GF-D8 (cell line): ENCODE measurements around the gene NEURL2.
"Not testable (repeated sequence)": the region's sequence is repeated elsewhere in the genome, so short reads cannot be mapped to it uniquely, and the experiment has no call there.

Experiments
- DNase-seq: peaks from one replicate; lab custom pipeline; 2025; lab: John Stamatoyannopoulos, UW

The NEURL2 gene

DNA sequence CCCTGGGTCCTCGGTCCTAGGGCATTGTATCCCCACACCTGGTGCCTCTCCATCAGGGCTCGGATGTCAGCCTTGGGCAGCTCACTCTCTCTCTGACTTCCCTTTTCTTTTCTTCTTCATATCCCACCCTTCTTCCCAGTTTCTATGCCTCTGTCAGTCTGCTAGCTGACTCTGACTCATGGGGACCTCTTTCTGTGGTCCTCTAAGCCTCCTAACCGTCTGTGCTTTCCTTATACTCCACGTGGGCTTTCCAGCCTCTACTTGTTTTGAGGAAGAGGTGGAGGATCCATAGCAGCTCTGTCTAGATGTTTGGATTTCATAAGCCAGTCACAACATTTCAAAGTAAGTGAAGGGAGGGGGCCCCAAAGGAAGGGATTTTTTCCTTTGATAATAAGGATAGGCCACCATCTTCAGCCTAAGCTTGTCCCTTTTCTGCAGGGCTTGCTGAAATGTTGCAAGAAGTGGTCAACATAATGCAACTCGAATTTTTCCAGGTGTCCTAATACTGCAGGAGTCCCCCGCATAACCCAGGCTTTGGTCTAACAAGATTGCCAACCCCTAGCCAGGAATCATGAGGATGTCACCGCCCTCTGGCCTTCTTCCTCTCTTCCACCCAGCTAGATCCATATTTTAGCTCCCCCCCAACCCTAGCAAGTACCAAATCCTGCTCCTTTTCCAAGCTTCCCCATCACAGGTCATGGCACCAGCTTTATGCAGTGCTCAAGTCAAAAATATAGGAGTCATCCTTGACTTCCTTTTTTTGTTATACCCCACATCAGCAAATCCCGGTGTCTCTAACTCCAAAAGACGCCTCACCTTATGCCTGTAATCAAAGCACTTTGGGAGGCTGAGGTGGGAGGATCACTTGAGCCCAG lies 29.7 kb upstream of the NEURL2 start:
- no peak for DNase-seq

DNA sequence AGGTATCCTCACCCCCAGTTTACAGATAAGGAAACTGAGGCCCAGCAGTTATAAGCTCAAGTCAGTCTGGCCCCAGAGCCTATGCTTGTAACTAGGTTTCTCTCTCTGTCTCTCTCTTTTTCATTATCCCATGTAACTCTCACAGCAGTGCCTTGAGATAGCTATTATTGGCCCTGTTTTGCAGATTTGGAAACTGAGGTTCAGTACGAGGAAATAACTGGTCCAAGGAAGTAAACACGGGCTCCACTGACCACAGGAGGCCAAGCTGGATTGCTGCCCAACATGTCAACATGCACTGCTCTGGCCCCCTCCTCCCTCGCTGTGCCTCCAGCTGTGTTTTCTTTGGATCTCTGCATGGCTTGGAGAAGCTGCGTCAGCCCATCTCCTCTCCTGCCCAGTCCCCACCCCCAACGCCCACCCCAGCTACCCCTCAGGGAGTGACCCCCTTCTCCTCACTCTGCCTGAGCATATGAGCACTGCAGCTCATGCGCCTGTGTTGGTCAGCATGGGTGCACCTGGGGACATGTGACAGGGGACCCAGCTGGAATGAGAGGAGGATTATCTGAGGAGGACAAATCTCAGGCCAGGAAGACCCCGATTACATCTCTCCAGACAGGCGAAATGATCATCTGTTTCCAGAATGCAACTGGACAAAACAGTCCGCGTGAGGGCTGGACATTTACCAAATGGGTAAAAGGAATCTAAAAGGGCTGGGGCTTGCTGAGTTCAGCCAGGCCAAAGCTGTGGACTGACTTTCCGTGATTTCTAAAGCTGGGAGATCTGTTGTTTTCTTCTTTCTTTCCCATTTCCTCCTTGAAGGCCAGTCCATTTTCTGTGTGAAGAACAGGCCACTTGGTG lies 28.8 kb upstream of the NEURL2 start:
- no peak for DNase-seq

DNA sequence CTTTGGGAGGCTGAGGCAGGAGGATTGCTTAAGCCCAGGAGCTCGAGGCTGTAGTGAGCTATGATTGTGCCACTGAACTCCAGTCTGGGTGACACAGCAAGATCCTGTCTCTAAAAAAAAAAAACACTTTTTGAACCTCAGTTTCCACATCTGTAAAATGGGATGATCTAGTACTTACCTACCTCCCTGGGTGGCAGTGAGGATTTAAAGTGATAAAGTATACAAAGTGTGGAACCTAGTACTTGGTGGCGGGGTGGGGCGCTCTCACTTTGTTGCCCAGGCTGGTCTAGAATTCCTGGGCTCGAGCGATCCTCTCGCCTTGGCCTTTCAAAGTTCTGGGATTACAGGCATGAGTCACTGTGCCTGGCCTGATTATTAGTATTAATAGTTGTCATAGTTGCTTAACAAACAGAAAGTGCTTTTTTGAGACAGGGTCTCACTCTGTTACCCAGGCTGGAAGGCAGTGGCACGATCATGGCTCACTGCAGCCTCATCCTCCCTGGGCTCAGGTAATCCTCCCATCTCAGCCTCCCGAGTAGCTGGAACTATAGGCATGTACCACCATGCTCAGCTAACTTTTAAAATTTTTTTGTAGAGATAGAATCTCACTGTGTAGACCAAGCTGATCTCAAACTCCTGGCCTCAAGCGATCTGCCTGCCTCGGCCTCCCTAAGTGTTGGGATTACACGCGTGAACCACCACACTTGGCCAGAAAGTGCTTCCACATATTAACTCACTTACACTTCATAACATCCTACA lies 27.9 kb upstream of the NEURL2 start:
- no peak for DNase-seq

DNA sequence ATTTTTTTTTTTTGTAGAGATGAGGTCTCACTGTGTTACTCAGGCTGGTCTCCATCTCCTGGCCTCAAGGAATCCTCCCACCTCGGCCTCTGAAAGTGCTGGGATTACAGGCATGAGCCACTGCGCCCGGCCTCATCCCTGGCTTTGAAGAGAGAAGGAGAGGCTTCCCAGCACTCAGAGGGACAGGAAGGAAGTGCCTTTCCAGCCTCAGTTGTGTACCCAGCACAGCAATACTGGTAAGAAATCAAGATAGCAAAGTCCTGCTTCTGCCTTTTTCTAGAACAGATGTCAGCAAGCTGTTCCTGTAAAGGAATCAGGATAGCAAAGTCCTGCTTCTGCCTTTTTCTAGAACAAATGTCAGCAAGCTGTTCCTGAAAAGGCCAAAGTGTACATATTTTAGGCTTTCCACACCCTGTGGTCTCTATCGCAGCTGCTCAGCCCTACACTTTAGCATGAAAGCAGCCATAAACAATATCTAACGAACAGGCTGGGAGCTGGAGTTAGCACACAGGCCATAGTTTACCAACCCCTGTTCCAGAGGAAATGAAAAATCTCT lies 27.3 kb upstream of the NEURL2 start:
- DNase-seq = no peak

DNA sequence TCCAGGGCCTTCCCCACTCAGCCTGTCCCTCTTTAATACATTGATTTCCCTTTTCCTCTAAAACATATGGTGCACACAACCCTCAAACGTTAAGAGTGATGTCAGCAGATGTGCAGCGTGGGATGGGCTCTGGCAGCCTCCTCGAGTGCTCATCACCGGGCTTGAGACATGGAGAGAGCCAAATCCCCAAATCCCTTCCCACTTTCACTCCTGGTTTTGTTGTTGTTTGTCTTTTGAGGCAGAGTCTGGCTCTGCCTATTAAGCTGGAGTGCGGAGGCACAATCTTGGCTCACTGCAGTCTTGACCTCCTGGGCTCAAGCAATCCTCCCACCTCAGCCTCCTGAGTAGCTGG lies 26.8 kb upstream of the NEURL2 start:
- no peak for DNase-seq

DNA sequence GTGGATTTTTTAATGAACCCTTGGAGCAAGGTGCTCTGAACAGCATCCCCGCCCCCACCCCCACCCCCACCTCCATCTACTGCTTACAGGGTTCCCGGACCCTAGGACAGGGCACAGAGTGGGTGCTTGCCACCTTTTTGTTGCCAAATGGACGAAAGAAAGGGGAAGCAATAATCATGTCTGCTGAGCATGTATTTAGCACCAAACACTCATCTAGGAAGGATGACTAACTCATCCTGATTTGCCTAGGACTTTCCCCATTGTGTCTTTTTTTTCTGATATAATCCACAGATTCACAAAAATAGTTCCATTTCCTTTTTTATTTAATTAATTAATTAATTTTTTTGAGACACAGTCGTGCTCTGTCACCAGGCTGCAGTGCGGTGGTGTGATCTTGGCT lies 22.1 kb upstream of the NEURL2 start:
- no peak for DNase-seq

DNA sequence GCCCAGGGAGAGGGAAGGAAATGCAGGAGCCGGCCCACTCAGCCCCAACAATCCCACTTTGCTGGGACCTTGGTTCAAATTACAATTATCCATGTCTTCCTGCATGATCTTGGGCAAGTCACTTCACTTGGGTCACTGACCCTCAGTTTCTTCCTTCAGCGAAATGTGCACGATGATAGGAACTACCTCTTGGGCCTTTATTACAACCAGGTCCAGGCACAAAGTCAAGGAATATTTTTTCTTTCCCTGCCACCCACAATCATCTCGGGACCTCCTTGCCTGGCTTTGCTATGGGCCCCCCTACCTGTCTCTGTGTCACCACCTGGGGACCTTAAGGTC lies 21.3 kb upstream of the NEURL2 start:
- DNase-seq = no peak

DNA sequence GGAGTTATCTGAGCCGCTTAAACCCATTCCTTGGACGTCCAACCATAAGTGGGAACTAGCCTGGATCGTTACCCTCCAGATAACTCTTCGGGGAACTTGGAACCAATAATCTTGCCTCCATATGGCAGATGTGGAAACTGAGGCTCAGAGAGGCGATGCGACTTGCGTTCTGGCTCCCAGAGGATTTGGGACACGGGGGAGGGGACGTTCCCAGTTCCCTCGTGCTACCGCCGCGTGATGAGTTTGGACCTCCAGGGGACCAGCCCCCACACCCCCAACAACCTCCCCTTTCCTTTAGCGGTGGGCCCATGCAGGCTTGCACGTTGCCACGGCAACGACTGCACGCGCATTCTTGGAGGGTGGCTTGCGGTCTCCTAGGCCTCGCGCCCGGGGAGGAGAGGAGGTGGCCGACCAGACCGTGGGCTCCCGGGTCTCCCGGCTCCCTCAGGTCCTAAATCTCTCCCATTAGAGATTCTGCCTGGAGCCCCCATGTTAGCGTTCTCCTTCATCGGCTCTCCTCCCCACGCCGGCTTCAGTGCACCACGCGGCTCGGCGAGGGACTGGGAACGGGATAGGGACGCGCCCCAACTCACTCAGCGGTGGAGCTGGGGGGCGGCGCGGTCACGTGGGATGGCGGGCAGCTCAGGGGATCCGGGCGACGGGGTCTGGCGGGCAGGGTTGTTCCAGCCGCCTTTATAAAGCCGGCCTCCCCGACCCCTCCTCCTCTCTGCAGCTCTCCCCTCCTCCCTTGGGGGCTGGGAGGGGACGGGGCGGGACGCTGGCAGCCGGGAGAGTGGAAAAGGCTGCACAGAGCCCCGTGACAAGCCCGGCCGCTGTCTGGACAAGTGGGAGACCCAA lies 20.7 kb upstream of the NEURL2 start, which contains the start of gene PLTP:
PLTP (minus strand) TSS at position 670 of the 858 bp plus-strand sequence. CDS start 703 bp downstream, outside the sequence.
- peak; percentile 29 for DNase-seq

DNA sequence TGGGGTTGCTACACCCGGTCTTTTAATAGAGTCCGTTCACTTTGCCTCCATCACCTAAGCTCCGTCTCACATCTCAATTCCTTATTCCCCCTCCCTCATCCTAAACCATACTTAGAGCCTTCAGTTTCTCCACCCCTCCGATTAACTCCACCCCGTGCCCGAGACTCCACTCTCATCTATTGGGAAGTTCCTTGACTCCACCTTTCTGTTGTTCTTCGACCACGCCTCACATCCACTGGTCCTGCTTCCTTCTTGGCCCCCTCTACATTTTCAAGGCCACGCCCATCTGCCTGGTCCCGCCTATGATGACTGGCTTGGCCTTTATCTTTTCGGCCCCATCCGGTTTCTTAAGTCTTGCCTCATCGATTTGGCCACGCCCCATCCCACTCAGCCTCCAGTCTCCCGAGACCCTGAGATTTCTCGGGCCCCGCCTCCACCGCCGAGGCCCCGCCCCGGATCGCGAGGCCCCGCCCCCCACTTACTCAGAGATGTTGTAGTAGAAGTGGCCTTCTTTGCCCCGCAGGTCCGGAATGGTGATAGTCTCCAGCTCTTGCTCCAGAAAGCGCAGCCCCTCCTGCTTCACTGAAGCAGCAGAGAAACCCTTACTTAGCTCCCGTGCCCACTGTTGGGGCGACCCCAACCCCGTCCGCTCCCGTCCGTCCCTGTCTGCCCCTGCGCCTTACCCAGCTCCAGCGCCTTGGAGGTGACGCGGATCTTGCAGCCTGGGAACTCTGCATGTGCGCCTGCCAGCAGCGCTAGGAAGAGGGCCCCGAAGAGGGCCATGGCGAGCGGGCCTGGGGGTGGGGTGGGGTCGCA lies 19.9 kb upstream of the NEURL2 start:
- peak; percentile 97 for DNase-seq

DNA sequence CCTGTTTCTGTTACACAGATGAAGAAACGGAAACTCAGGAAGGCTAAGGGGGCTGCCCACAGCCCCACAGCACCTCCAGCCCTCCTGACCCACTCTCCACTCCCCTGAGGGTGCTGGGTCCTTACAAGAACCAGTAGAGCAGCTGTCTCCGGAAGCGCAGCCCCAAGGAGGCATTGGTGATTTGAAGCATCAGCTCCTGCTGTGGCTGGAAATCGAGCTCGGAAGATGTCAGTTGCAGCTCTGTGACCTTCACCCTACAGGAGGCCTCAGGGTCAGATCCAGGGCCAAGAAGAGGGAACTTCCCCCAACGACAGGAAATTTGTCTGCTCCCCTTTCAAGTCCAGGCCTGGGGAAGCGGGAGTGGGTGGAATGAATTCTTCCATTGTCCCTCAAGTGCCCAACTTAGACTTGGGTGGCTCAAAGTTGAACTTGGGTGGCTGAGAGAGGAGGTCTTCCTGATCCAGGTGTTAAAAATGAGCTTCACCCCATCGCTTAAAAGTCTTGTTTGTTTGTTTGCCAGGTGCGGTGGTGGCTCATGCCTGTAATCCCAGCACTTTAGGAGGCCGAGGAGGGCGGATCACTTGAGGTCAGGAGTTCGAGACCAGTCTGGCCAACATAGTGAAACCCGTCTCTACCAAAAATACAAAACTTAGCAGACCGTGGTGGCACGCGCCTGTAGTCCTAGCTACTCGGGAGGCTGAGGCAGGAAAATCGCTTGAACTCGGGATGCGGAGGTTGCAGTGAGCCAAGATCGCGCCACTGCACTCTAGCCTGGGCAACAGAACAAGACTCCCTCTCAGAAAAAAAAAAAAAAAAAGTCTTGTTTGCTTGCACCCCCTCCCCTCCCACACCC lies 19.0 kb upstream of the NEURL2 start:
- DNase-seq = no peak

DNA sequence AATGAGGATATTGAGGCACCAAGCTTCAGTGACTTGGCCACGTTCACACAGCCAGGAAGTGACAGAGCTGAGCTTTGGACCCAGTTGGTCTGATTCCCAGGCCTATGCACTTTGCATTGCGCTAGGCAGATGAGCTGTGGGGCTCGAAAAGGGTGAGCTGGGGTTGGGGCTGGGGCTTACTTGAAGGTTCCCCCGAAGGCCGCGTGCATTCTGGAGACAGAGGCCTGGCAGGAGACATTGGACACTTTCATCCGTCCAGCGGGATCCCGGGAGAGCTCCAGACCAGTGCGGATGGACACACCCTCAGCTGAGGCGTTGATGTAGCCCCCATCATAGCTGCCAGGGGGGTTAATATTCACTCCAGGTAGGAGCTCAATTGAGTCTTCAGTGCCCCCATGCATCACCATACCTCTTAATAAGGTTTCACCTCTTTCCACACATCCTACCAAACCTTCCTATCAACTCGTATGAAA lies 18.4 kb upstream of the NEURL2 start:
- DNase-seq = no peak

DNA sequence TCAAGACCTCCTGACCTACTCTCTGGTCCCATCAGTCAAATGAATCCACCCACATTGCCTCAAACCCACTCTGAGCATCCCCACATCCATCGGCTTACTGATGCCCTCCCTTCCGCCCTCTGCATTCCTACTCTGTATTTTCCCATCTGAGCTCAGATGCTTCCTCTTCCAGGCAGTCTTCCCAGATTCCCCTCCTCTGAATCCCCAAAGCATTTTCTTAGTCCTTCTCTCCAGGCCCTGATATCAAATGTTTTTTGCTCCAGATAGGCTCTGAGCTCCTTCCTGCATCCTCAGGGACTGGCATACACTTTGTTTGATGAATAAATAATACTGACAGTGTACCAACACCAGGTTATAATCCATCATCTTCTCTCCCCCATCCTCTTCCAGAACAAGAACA lies 17.1 kb upstream of the NEURL2 start:
- DNase-seq = no peak

DNA sequence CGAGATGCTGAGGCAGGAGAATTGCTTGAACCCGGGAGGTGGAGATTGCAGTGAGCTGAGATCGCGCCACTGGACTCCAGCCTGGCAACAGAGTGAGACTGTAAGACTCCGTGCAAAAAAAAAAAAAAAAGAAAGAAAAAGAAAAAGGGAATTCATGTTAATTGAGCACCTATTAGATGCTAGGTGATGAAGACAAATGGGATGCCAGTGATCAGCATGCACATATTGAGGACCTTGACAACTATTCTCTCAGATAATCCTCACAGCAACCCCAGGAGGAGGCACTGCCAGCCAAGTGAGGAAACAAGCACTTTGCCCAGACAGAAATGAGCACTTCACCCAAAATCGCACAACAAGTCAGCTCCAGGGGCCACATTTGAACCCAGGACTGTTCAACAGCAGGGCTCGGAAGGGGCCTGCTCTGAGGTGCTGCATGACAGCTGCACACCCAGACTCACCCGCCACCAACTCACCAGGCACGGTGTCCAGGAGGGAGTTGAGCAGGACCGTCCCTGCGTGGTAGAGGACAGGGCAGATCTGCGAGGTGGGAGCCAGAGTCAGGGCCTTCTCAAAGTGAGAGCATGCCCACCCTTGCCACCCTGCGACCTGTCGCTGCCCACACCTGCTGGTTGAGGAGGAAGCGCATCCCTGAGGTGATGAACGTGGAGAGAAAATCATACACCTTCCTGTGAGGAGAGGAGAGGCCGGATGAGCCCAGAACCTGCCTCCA lies 16.4 kb upstream of the NEURL2 start:
- DNase-seq = no peak

DNA sequence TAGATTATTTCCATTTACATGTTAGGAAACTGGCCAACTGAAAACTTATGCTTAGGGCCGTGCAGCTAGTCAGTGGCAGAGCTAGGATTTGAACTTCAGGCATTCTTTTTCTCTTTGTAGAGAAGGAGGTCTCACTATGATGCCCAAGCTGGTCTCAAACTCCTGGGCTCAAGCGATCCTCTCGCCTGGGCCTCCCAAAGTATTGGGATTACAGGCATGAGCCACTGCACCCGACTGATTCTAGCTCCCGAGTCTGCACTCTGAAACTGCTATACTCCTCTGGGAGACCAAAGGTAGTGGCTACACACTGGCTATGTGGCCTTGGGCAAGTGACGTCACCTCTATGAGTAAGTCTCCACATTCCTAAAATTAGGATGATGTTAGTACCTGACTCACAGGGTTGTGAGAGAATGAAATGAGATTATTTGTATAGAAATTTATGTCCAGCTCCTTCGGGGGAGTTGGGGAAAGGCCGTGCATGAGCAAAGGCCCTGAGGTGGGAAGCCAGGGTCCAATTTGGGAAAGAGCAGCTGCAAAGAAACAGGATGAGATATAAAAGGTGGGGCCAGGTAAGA lies 14.6 kb upstream of the NEURL2 start:
- DNase-seq = no peak

DNA sequence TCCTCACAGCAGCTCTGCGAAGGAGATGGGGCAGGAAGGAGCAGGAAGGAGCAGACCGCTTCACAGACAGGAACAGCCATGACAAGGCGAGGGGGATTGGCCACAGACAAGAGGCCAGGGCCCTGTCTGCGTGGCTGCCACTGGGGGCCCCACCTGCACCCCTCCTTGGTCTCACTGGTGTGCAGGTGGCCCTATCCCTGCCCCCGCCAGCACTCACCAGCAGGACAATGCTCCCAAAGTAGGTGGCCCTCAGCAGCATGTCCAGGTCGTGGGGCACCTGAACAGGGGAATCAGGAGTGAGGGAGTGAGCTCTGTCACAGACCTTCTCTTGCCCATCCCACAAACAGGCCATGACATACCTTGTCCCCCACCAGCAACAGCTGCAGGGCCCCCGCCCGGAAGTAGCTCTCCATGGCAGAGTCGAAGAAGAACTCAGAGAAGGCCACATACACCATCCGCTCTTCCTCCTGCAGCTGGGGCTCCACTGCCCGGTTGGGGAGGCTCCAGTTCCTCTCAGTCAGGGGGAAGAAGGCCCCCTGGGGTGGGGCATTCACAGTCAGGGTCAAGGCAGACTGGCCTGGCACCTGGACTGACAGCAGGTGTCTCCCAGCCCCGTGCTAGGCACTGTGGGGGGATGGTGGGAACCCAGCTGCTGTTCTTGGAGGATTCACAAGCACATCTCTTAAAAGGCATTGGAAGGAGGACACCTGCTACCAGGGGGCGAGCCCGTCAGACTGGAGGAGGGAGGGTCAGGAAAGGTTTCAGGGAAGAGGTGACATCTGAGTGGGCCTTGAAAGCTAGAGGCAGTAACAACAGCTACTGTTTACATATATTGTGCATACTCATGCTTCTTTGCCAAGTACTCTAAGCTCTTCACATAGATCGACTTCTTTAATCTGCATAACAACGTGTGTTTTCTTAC lies 13.8 kb upstream of the NEURL2 start:
- no peak for DNase-seq

DNA sequence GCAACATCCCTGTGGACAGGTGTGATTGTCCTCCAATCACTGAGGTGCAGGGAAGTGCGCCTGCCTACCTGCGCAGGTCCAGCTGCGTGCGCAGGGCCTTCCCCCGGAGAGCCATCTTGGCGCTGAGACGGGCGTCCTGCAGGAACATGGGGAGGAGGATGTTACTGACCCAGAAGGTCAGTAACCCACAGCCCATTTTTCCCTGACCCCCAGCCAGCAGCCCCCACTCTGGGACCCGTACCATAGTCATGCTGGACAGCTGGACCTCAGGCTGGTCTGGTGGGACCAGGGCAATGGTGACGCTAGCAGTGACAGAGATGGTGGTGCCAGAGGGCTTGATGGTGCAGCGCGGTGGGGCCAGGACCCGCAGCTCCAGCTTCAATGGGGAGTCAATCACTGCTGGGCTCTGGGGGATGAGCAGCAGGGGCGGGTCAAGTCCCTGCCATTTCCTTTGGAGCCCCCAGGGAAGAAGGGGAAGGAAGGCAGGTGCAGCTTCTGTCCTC lies 11.2 kb upstream of the NEURL2 start:
- no peak for DNase-seq

DNA sequence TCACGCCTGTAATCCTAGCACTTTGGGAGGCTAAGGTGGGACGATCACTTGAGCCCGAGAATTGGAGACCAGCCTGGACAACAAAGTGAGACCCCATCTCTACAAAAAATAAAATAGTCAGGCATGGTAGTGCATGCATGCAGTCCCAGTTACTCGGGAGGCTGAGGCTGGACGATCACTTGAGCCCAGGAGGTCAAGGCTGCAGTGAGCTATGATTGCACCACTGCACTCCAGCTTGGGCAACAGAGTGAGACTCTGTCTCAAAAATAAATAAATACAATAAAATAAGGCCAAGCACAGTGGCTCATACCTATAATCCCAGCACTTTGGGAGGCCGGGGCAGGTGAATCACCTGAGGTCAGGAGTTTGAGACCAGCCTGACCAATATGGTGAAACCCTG lies 10.3 kb upstream of the NEURL2 start:
- DNase-seq = not testable (repeated sequence)
